SH-SY5Y (cell line): ENCODE data around the gene FAM13B.

Source experiments
- GATA2 ChIP-seq: IDR thresholded peaks from 2 replicates; pipeline ENCODE4 v1.6.1; 2011; ENCODE audit warnings: mild to moderate bottlenecking, low read depth, low read length
- GATA3 ChIP-seq: IDR thresholded peaks from 2 replicates; pipeline ENCODE4 v1.6.1; 2011; ENCODE audit warnings: low read depth, mild to moderate bottlenecking, low read length, moderate library complexity

GRCh38 chr5:138033907-138034306 lies 1.0 kb upstream of the FAM13B start:
- TF ChIP-seq GATA3 (no peak), GATA2 (no peak)
